ENCODE measurements around the gene OSBPL1A. TPM values are rescaled to one million over a fixed set of nuclear protein-coding genes. Genes with fewer than 3 reads are reported as not detected.

OSBPL1A gene
- total RNA-seq, 1 donor from 2014 or later = 16.4 TPM

DNA sequence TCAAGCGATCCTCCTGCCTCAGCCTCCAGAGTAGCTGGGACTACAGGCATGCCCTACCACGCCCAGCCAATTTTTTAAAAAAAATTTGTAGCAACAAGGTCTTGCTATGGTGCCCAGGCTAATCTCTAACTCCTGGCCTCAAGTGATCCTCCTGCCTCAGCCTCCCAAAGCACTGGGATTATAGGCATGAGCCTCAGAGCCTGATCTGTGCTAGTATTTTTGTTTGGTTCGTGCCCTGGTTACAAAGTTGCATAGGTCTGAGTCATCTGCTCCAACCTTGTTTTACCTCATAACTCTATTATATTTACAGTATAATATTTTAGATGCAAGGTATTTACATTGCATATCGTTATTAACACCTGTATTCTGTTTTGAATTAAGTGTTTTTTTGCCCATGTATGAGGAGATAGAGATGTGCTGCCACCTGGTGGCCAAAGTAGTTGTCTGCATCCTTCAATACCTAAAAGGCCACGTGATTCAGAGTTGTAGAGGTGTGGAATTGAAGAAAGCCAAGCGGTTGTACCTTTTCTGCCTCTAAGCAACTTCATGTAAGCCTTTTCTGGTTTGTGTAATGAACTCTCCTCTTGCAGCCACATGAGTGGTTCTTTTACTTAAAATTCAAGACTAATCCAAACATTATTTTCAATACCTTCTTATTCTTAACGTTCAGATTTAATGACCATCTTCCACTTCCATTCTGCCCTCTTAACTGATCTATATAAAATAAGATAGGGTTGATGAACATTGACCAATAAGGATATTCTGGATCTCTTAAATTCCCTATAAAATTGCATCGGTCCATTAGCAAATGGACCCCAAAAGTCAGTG, 278.7 kb downstream of the OSBPL1A start:
- H3K4me3 Mint-ChIP-seq (ENCODE audit: unreplicated experiment) = no peak overlapping the region
- H3K36me3 Mint-ChIP-seq (ENCODE audit: low read depth, unreplicated experiment) = no peaks in the 10 kb centered on the region
- no peaks in the 10 kb centered on the region for H3K9me3 Mint-ChIP-seq (ENCODE audit: unreplicated experiment)
- no peaks in the 10 kb centered on the region for H3K4me1 Mint-ChIP-seq (ENCODE audit: unreplicated experiment)
- no peak overlapping the region for H3K27ac Mint-ChIP-seq (ENCODE audit: unreplicated experiment)
- H3K27me3 Mint-ChIP-seq (ENCODE audit: unreplicated experiment) = peaks cover 2% of the 10 kb centered on the region
- TF ChIP-seq, protein P1, sequence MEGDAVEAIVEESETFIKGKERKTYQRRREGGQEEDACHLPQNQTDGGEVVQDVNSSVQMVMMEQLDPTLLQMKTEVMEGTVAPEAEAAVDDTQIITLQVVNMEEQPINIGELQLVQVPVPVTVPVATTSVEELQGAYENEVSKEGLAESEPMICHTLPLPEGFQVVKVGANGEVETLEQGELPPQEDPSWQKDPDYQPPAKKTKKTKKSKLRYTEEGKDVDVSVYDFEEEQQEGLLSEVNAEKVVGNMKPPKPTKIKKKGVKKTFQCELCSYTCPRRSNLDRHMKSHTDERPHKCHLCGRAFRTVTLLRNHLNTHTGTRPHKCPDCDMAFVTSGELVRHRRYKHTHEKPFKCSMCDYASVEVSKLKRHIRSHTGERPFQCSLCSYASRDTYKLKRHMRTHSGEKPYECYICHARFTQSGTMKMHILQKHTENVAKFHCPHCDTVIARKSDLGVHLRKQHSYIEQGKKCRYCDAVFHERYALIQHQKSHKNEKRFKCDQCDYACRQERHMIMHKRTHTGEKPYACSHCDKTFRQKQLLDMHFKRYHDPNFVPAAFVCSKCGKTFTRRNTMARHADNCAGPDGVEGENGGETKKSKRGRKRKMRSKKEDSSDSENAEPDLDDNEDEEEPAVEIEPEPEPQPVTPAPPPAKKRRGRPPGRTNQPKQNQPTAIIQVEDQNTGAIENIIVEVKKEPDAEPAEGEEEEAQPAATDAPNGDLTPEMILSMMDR (IDR thresholded peaks at IDR 0.05; ENCODE audit: unreplicated experiment) = peak; percentile 99
- DNase-seq (ENCODE audit: low spot score) = peak; percentile 68

DNA sequence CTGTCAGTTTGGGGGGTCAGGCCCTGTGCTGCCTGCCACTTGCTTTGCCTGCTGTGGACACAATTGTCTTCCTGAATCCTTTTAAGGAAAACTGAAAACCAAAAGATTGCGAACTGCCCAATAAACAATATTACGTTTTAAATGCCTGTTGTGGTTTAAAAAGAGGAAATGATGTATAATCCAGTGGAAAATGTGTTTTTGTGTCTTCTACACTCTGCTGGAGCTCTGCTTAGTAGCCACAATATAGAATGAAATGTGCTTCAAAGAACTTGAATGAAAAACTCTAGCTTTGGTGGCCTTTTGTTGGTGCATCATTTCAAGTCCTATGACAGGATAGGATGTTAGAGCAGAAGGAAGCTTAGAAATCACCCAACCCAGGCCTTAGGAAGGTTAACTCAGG, 282.0 kb downstream of the OSBPL1A start:
- Mint-ChIP-seq H3K4me1 (ENCODE audit: unreplicated experiment) (no peaks in the 10 kb centered on the region), H3K9me3 (ENCODE audit: unreplicated experiment) (no peaks in the 10 kb centered on the region), H3K4me3 (ENCODE audit: unreplicated experiment) (no peak overlapping the region), H3K36me3 (ENCODE audit: low read depth, unreplicated experiment) (no peaks in the 10 kb centered on the region), H3K27ac (ENCODE audit: unreplicated experiment) (no peak overlapping the region), H3K27me3 (ENCODE audit: unreplicated experiment) (no peaks in the 10 kb centered on the region)
- TF ChIP-seq, protein P1 (IDR thresholded peaks at IDR 0.05; ENCODE audit: unreplicated experiment) = no peak
- DNase-seq (ENCODE audit: low spot score) = no peak

DNA sequence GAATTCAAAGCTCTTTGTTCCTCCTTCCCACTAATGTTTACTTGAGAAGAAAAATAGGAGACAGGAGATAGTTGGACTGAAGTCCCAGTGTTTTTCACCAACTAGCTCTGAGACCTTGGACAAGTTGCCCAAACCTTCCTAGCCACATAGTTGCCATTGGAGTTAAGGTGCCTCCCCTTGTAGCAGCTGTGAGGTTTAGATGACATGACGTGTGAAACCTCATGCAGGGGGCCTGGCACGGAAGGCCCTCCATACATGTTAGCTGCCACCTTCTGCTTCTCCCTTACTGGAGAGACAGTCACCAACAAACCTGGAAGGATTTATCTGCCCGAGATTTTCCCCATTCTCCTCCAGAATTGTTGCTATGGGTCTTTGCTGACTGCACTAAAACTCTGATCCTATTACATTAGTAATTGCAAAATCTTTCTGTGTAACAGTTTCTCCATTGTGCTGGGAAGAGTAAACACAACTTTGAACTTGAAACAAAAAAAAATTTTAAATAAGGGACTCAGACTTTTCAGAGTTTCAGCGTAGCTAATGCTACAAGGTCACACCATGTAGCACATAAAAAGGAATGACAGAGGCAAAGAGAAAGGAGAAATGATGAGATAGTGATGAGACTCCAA, 282.6 kb downstream of the OSBPL1A start:
- Mint-ChIP-seq H3K4me1 (ENCODE audit: unreplicated experiment) (no peaks in the 10 kb centered on the region), H3K27ac (ENCODE audit: unreplicated experiment) (no peak overlapping the region), H3K36me3 (ENCODE audit: low read depth, unreplicated experiment) (no peaks in the 10 kb centered on the region), H3K27me3 (ENCODE audit: unreplicated experiment) (no peaks in the 10 kb centered on the region), H3K9me3 (ENCODE audit: unreplicated experiment) (no peaks in the 10 kb centered on the region), H3K4me3 (ENCODE audit: unreplicated experiment) (no peak overlapping the region)
- TF ChIP-seq, protein P1 (IDR thresholded peaks at IDR 0.05; ENCODE audit: unreplicated experiment) = no peak
- DNase-seq (ENCODE audit: low spot score) = no peak

DNA sequence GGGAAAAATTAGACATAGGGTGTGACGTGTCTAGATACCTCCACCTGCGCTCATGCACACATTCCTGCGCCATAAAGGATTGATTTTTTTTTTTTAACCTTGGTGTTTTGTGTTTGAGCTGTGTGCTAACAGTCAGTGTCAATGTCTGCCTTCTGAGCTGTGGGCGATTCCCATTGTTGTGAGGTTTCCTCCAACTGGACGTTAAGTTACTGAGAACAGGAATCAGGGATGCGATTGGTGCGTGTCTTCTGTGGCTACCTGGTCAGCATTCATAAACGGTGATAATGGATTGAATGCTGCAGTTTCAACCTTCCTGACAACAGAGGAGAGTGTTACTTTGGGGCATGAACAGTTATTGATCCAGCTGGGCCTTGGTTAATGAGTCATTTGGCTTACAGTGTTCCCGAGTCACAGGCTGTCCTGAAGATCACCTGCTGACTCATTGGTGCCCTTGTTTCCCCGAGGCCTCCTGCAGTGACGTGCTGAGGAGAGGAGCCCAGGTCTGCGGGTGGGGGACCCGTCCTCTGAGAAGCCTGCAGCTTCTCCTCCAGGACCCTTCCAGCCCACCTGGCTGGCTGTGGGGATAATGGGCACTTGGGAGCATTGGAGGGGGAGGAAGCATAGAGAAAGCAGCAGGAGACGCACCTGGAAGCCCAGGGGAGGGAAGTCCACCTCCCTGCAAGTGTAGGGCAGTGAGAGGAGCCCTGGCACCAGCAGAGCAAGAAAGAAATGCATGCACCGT, 284.6 kb downstream of the OSBPL1A start:
- Mint-ChIP-seq H3K36me3 (ENCODE audit: low read depth, unreplicated experiment) (no peaks in the 10 kb centered on the region), H3K27me3 (ENCODE audit: unreplicated experiment) (no peaks in the 10 kb centered on the region), H3K9me3 (ENCODE audit: unreplicated experiment) (no peaks in the 10 kb centered on the region), H3K4me3 (ENCODE audit: unreplicated experiment) (no peak overlapping the region), H3K27ac (ENCODE audit: unreplicated experiment) (no peak overlapping the region), H3K4me1 (ENCODE audit: unreplicated experiment) (no peaks in the 10 kb centered on the region)
- TF ChIP-seq, protein P1 (IDR thresholded peaks at IDR 0.05; ENCODE audit: unreplicated experiment) = no peak
- DNase-seq (ENCODE audit: low spot score) = no peak

Measured in endothelial cell (in vitro differentiated cells).